Measurements from ENCODE around the gene SOX6.

DNA sequence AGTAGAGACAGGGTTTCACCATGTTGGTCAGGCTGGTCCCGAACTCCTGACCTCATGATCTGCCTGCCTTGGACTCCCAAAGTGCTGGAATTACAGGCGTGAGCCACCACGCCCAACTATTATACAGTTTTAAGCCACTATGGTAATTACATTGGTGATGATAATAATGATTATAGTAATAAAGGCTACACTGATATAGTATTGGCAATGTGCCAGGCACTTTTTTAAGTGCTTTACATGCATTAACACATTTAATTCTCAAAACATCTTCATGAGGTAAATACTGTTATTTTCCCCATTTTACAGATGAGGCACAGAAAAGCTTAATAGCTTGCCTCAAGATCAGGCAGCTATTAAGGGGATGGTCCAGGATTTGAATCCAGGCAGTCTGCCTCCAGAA lies 222.5 kb downstream of the SOX6 start:
- TF ChIP-seq, protein P1, sequence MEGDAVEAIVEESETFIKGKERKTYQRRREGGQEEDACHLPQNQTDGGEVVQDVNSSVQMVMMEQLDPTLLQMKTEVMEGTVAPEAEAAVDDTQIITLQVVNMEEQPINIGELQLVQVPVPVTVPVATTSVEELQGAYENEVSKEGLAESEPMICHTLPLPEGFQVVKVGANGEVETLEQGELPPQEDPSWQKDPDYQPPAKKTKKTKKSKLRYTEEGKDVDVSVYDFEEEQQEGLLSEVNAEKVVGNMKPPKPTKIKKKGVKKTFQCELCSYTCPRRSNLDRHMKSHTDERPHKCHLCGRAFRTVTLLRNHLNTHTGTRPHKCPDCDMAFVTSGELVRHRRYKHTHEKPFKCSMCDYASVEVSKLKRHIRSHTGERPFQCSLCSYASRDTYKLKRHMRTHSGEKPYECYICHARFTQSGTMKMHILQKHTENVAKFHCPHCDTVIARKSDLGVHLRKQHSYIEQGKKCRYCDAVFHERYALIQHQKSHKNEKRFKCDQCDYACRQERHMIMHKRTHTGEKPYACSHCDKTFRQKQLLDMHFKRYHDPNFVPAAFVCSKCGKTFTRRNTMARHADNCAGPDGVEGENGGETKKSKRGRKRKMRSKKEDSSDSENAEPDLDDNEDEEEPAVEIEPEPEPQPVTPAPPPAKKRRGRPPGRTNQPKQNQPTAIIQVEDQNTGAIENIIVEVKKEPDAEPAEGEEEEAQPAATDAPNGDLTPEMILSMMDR (IDR thresholded peaks at IDR 0.05; ENCODE audit: poor library complexity, severe bottlenecking): no peak
- no peak for TF ChIP-seq EZH2 (IDR thresholded peaks at IDR 0.05; ENCODE audit: borderline replicate concordance, insufficient read depth, low read length, poor library complexity, severe bottlenecking)
- TF ChIP-seq RAD21 (conservative IDR thresholded peaks at IDR 0.05): no peak
